ENCODE measurements around the gene PTEN. TPM values are rescaled to one million over a fixed set of nuclear protein-coding genes. Genes with fewer than 3 reads are reported as not detected.
"Not testable (repeated sequence)": the region's sequence is repeated elsewhere in the genome, so short reads cannot be mapped to it uniquely, and the experiment has no call there.

The PTEN gene
- total RNA-seq, 6 experiments from 2014 or later, result 49.3 to 72.7 (median 63.5) TPM

DNA sequence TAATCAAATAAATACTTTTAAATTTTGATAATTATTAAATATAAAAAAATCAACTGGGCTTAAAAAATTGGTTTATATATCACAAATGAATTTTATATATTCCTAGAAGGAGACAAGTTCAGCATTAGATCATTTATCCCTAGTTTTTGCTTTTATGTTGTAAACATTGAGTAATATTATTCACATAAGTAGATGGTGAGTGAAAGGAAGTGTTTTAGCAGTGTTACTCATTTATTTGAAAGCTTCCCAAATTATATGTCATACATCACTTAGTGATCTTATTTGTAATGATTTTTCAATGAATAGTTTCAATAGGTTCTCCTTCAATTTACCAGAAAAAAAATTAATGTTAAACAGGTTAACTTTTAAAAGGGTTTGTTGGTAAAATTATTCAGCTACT, 15.9 kb upstream of the PTEN start:
- H3K36me3 Mint-ChIP-seq (ENCODE audit: low read depth), result no peaks in the 10 kb centered on the region
- H3K9me3 Mint-ChIP-seq, result no peaks in the 10 kb centered on the region
- H3K27ac Mint-ChIP-seq, result no peak overlapping the region
- no peak for DNase-seq
- peaks cover 2% of the 10 kb centered on the region; the same call in 1 of the 2 replicates for H3K27me3 Mint-ChIP-seq (ENCODE audit: insufficient read depth)
- TF ChIP-seq, protein P1, sequence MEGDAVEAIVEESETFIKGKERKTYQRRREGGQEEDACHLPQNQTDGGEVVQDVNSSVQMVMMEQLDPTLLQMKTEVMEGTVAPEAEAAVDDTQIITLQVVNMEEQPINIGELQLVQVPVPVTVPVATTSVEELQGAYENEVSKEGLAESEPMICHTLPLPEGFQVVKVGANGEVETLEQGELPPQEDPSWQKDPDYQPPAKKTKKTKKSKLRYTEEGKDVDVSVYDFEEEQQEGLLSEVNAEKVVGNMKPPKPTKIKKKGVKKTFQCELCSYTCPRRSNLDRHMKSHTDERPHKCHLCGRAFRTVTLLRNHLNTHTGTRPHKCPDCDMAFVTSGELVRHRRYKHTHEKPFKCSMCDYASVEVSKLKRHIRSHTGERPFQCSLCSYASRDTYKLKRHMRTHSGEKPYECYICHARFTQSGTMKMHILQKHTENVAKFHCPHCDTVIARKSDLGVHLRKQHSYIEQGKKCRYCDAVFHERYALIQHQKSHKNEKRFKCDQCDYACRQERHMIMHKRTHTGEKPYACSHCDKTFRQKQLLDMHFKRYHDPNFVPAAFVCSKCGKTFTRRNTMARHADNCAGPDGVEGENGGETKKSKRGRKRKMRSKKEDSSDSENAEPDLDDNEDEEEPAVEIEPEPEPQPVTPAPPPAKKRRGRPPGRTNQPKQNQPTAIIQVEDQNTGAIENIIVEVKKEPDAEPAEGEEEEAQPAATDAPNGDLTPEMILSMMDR (IDR thresholded peaks at IDR 0.05), result no peak
- H3K4me1 Mint-ChIP-seq (ENCODE audit: low read depth), result peaks cover 43% of the 10 kb centered on the region
- no peak overlapping the region for H3K4me3 Mint-ChIP-seq

DNA sequence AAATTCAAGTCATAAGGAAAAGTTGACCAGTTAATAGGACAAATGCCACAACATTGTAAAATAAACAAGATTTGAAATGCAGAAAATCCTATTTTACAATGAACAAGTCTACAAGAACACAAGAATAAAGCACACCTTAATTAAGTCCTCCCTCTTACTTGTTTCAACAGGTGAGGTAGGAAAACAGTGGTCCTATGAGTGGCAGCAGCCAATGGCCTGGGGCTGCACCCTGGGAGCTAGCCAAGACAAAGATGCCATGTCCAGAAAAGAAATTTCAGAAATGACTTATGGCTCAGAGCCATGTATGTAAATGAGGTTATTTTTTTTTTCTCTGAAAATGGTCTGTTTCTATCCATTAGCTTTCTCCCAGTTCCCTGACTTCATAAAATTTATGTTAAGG, 14.4 kb upstream of the PTEN start:
- DNase-seq, result no peak
- Mint-ChIP-seq H3K4me3 (no peak overlapping the region), H3K27ac (no peak overlapping the region), H3K36me3 (ENCODE audit: low read depth) (no peaks in the 10 kb centered on the region), H3K4me1 (ENCODE audit: low read depth) (peaks cover 29% of the 10 kb centered on the region), H3K9me3 (no peaks in the 10 kb centered on the region), H3K27me3 (ENCODE audit: insufficient read depth) (peaks cover 2% of the 10 kb centered on the region; the same call in 1 of the 2 replicates)
- TF ChIP-seq, protein P1 (IDR thresholded peaks at IDR 0.05), result no peak

DNA sequence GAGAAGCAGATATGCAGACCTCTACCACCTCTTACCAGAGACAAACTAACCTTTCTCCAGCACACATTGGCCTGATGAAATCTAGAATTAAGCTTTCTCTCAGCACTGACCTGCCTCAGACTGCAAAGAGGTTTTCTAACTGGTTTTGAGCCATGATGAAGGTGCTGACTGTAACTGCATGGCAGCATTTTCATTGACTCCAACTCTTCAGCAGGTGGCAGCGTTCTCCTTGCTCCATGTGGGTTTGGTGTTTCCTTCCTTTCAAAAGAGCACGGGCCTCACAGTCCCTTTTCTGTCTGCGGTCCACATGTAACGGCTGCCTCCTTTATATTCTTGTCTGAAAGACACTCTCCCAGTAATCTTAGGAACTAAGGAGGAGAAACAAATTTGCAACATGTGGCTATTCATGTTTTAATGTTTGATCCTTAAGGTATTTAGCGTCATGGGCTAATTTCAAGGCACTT, 12.7 kb upstream of the PTEN start:
- Mint-ChIP-seq H3K27ac (no peak overlapping the region), H3K9me3 (peaks cover 4% of the 10 kb centered on the region; the same call in 1 of the 2 replicates), H3K36me3 (ENCODE audit: low read depth) (no peaks in the 10 kb centered on the region), H3K4me3 (no peak overlapping the region), H3K27me3 (ENCODE audit: insufficient read depth) (peaks cover 3% of the 10 kb centered on the region; the same call in 1 of the 2 replicates), H3K4me1 (ENCODE audit: low read depth) (peaks cover 14% of the 10 kb centered on the region)
- peak; percentile 62 for DNase-seq
- TF ChIP-seq, protein P1 (IDR thresholded peaks at IDR 0.05), result peak; percentile 79

DNA sequence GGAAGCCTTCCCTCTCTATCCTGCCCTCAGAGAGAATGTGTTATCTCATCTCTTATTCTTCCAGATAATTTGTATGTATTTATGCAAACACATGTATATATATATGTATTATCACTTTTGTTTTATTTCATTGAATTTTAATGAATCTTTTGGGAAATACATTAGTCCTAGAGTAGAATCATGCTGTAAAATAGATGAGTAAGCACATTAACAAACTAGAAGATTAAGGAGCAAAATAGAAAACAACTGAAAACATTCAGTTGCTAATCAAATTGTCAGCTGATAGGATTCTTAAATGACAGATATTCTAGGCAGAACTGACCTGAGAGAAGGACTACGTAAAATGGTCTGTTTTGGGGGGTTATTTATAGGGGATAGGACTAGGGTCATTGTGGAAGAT, 11.3 kb upstream of the PTEN start:
- no peak overlapping the region for H3K4me3 Mint-ChIP-seq
- TF ChIP-seq, protein P1 (IDR thresholded peaks at IDR 0.05), result no peak
- H3K27me3 Mint-ChIP-seq (ENCODE audit: insufficient read depth), result peaks cover 3% of the 10 kb centered on the region; the same call in 1 of the 2 replicates
- DNase-seq, result no peak
- H3K4me1 Mint-ChIP-seq (ENCODE audit: low read depth), result peaks cover 6% of the 10 kb centered on the region; the same call in 1 of the 2 replicates
- H3K36me3 Mint-ChIP-seq (ENCODE audit: low read depth), result no peaks in the 10 kb centered on the region
- H3K9me3 Mint-ChIP-seq, result peaks cover 4% of the 10 kb centered on the region; the same call in 1 of the 2 replicates
- no peak overlapping the region for H3K27ac Mint-ChIP-seq

DNA sequence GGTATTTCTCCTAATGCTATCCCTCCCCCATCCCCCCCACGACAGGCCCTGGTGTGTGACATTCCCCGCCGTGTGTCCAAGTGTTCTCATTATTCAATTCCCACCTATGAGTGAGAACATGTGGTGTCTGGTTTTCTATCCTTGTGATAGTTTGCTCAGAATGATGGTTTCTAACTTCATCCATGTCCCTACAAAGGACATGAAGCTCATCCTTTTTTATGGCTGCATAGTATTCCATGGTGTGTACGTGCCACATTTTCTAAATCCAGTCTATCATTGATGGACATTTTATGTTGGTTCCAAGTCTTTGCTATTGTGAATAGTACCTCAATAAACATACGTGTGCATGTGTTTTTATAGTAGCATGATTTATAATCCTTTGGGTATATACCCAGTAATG, 8.2 kb upstream of the PTEN start:
- H3K27me3 Mint-ChIP-seq (ENCODE audit: insufficient read depth); H3K27ac Mint-ChIP-seq; H3K9me3 Mint-ChIP-seq; DNase-seq; H3K4me3 Mint-ChIP-seq; H3K36me3 Mint-ChIP-seq (ENCODE audit: low read depth): not testable (repeated sequence)
- H3K4me1 Mint-ChIP-seq (ENCODE audit: low read depth), result peaks cover 19% of the 10 kb centered on the region

DNA sequence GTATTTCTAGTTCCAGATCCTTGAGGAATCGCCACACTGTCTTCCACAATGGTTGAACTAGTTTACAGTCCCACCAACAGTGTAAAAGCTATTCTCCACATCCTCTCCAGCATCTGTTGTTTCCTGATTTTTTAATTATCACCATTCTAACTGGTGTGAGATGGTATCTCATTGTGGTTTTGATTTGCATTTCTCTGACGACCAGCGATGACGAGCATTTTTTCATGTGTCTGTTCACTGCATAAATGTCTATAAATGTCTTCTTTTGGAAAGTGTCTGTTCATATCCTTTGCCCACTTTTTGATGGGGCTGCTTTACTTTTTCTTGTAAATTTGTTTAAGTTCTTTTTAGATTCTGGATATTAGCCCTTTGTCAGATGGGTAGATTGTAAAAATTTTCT, 7.8 kb upstream of the PTEN start:
- DNase-seq; H3K36me3 Mint-ChIP-seq (ENCODE audit: low read depth); H3K4me3 Mint-ChIP-seq: not testable (repeated sequence)

More for the DNA sequence above, 7.8 kb upstream of the PTEN start:
- H3K9me3 Mint-ChIP-seq; H3K27ac Mint-ChIP-seq; H3K27me3 Mint-ChIP-seq (ENCODE audit: insufficient read depth): not testable (repeated sequence)
- peaks cover 23% of the 10 kb centered on the region for H3K4me1 Mint-ChIP-seq (ENCODE audit: low read depth)

Data from HFFc6 (cell line).